Activated gamma-delta T cell (primary cell): Measurements from ENCODE around the gene ZNF446.
"Not testable (repeated sequence)": the region's sequence is repeated elsewhere in the genome, so short reads cannot be mapped to it uniquely, and the experiment has no call there.

Experiments used
- DNase-seq: peaks from one replicate; lab custom pipeline; 2025; lab: John Stamatoyannopoulos, UW

ZNF446 gene

GRCh38 chr19:58469241-58470013 is 6.7 kb upstream of the ZNF446 start:
- no peak for DNase-seq

DNA sequence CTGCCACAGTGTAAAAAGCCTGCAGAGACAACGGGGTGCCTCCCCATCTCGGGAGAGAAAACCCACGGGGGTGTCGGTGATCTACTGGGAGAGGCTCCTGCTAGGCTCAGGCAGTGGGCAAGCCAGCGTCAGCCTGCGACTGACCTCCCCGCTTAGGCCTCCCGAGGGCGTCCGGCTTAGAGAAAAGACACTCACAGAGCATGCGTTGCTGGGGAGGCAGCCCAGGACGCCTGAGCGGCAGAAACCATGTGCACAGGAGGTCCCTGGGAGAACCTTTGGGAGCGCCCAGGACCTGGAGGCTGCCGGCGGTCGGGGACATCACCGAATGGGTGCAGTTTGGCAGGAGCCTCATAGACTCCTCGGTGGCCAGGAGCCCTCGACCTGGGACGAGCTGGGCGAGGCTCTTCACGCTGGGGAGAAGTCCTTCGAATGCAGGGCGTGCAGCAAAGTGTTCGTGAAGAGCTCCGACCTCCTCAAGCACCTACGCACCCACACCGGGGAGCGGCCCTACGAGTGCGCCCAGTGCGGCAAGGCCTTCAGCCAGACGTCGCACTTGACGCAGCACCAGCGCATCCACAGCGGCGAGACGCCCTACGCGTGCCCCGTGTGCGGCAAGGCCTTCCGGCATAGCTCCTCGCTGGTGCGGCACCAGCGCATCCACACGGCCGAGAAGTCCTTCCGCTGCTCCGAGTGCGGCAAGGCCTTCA is 5.2 kb upstream of the ZNF446 start:
- not testable (repeated sequence) for DNase-seq

GRCh38 chr19:58471736-58472135 is 4.4 kb upstream of the ZNF446 start:
- no peak for DNase-seq

DNA sequence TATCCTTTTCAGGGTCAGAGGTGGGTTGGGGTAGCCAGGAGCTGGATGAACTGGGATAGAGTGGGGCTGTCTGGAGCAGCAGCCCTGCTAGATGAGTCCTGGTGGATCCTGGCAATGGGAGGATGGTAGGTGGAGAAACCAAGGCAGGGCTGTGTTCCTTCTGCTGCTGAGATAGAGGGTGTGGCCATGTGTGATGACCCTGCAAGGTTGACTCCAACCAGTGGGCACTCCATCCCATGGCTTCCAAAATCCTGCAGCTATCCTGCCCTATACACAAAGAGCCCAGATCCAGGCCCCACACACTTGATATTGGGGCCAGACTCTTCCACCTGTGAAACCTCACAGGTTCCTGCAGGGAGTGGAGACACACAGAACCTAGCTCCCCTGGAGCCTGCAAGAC is 2.4 kb upstream of the ZNF446 start:
- DNase-seq = no peak

DNA sequence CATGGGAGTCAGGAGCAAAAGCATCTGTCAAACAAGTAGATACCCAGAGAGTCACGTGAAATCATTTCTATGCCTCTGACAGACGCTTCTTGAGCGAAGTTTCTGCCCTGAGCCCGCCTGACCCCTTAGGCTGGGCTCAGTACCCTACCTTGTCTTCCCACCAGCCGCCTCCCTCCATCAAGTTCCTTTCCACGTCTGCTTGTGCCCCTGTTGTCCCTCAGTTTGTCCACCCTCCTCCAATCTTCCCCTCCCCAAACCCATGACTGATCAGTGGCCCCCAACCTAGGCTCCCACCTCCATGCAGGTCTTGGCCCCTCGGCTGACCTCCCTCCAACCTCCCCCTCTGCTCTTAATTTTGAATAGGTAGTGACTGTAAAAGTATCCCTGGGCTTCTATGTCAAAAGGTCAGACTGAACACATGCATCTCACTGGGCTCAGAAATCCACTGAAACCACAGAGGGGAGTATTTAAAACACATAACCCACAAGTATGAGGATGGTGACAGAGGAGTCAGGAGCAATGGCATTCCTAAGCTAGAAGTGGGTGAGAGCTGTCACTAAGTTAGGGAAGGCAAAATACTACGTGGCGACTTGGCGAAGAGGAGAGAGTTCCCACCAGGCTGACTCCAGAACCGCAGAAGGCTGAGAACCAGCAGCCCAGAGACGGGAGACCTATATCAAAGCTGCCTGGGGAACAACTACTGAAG is 1.7 kb upstream of the ZNF446 start:
- no peak for DNase-seq

DNA sequence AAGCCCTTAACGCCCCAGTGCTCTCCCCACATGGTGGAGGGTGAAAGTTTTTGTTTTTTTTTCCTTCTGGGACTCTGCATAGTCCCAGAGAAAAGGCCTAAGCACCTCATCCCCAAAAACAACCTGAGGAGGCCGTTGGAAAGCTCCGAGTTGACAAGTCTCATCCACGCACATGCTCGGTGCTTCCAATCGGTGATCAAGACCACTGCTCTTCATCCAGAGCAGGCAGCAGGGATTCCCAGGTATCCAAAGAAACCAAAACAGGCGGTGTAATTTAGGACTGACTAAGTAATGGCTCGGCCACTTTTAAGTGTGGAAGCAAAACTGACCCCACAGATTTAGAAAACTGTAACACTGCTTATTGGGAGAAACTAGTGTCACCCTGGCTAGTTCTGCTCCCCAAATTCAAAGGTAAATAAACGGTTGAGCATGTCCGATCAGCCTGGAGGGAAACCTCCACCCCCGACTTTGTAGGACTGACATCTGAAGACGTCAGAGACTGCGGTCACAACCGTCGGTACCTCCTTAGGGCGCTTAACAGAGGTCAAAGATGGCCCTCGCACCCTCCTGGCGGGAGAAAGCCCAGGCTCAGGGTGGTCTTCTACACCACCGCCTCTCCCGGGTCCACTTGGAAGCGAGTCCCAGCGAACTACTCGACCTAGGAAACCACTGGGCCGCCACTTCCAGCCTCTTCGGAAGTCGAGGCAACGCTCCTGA is 997 bp upstream of the ZNF446 start:
- no peak for DNase-seq

GRCh38 chr19:58476498-58477015 is 405 bp downstream of the ZNF446 start:
- no peak for DNase-seq

- no peak for DNase-seq
Observed at GRCh38 chr19:58477130-58477529, 978 bp downstream of the ZNF446 start.

GRCh38 chr19:58477871-58478270 is 1.7 kb downstream of the ZNF446 start:
- no peak for DNase-seq

GRCh38 chr19:58479303-58479702 is 3.2 kb downstream of the ZNF446 start:
- DNase-seq = no peak

- no peak for DNase-seq
Observed at GRCh38 chr19:58479736-58480480, 3.8 kb downstream of the ZNF446 start.

GRCh38 chr19:58480481-58480830 is 4.3 kb downstream of the ZNF446 start:
- DNase-seq = no peak

DNA sequence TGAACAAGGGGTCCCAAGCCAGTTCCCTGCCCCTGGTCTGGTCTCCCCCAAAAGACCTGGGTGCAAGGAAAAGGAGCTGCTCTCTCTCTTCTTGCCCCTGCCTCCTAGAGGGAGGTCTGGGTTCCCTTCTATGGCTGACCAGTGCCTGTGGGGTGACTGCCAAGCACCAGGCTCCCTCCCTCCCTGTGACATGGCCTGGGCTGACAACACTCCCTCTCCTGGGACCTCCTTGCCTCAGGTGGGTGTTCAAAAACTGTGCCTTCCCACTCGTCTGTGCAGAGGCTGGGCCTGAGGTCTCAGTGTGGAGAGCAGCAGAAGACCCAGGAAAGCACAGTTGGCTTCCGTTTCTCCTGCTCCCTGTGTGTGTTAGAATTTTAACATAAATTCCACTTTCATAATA is 4.7 kb downstream of the ZNF446 start:
- no peak for DNase-seq

- no peak for DNase-seq
Observed at GRCh38 chr19:58482372-58482771, 6.2 kb downstream of the ZNF446 start.

DNA sequence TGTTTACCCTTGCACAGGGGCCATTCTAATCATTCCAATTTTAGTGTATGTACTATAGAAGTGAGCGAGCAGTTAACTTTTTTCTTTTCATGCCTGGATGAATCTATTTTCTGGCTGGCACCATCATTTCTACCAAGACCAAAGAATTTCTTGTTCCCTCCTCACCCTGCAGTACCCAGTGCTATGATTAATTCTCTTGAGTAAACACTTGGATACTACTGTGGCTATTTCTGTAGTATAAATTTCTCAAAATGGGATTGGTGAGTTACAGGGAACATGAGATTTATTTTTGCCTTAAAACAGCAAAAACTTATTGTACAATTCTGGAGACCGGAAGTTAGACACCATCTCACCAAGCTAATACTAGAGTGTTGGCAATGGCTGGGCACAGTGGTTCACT is 7.6 kb downstream of the ZNF446 start:
- DNase-seq = no peak

- not testable (repeated sequence) for DNase-seq
Observed at GRCh38 chr19:58484349-58484748, 8.2 kb downstream of the ZNF446 start.

GRCh38 chr19:58491393-58491792 is 15.2 kb downstream of the ZNF446 start:
- DNase-seq = no peak

DNA sequence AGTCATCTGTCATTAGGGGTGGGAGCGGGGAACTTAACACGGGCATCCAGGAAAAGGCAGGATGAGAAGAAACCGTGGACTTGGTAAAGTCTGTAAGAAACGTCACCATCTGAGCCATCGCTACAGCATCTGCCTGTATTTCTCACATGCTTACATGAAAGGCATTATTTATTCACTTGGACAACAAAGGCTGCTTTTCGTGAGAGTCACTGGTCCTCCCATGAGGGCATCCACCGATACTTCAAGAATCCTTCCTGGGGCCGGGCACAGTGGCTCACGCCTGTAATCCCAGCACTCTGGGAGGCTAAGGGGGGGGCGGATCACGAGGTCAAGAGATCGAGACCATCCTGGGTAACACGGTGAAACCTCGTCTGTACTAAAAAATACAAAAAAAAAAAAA is 16.1 kb downstream of the ZNF446 start:
- no peak for DNase-seq

- no peak for DNase-seq
Observed at GRCh38 chr19:58497634-58498170, 21.6 kb downstream of the ZNF446 start.

DNA sequence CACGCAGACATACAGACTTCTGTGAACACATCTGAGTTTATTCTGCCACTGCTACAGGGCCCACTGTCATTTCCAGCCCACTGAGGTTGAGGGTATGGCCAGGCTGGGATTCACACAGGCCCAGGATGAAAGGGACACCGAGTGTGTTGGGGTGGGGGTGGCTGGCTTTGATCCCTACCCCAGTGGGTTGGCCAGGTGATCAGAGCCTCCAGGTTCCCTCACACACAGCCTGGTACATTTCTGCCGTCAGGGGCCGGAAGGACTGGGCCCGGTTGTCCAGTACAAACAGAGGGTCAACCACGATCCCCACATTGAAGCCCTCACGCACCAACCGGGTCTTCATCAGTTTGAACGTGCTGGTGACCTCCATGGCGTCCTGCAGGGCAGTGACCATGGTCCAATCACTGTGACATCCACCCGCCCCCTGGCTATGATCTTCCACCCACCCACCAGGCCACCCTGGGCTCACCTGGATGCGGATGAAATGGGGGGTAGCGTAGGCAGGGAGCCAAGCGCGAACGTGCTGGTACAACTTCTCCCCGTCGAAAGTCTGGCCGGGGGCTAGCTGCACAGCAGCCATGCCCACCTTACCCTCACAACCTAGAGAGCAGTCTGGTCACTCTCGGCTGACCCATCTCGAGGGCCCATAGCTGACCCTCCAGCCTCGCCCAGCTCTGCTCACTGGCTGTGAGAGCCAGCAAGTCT is 22.3 kb downstream of the ZNF446 start:
- no peak for DNase-seq
